GM21576 (cell line): ENCODE measurements around the gene BRI3.
A peak's percentile ranks its signal among the peaks of the same experiment; 100 is the strongest.

Source experiments
- ATAC-seq: cut with Tn5 transposase; IDR thresholded peaks from one replicate; pipeline ENCODE4 v1.9.1; 2021; ENCODE audit warnings: mild to moderate bottlenecking, moderate library complexity; ENCODE audit not compliant: unreplicated experiment

The BRI3 gene

DNA sequence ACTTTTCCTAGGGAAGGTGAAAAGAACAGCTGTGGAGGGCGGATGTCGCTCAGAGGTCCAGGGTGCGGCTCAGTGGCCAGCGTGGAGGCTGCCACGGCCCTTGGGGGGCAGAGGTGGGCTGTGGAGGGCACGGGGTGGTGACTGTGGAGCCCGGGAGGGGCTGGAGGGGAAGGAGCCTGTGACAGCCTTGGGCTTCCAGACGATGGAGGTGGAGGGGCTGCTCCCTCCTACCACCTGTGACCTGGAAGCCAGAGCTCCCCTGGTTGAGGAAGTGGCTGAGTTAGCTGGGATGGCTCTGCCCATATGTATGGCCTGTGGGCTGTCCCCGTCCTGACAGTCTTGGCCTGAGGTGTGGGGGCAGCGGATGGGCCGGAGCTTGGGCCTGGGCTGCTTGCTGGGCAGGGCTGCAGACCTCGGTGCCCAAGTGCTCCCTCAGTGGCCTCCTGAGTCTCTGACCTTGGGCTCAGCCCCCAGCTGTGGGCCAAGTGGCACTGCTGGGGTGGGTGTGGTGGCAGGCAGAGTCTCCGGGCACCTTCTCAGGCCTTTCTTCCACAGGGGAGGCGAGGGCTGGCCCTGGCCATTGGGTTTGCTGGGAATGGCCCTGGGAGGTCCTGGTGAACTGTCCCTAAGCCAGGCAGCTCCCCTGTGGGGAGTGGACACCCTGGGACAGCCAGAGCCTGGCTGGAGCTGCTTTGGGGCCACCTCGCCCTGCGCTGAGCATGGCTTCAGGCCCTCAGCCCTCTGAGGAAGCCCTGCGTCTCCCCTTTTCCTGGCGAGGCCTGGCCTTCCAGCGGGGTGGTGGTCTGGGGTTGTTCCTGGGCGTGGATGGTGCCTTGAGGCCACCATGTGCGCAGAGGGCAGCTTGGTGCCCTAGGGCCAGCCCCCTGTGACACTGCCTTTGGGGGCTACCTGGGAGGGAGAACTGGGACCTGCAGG is 3.9 kb downstream of the BRI3 start:
- ATAC-seq, result no peak

- ATAC-seq, result no peak
Measured at GRCh38 chr7:98286093-98286539, 4.6 kb downstream of the BRI3 start.

- ATAC-seq, result no peak
Measured at GRCh38 chr7:98286701-98287485, 5.4 kb downstream of the BRI3 start.

GRCh38 chr7:98287486-98287959 is 6.0 kb downstream of the BRI3 start:
- ATAC-seq, result no peak

DNA sequence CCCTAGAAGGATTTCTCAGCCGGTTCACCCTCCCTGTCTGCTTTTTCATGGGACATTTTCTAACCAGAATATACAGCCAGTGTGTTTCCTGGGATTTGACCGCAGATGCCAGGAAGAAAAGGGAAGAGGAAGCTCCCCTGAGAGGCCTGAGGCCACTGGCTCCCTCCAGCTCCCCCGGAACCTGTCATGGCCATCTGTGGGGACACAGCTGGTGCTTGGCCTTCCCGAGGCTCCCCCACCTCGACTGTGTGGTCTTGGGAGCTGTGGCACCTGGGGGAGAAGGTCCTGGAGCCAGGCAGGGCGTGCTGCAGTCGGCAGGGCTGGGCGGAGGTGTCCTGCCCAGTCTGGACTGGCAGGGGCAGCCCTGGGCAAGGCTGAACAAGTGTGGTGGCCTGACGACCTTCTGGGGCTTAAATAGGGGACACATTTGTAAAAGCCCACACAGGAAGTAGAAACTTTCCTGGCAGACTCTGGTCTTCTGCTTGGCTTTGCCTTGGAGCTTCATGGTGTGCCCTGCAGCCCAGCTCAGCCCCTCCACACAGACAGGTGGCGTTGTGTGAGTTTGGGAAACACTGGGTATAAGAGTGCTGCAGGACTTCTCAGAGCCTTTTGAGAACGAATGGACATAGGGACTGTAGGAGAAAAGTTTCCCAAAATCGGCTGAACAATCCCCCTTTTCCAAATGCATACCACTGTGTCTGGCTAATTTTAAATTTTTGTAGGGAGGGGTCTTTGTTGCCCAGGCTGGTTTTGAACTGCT is 6.8 kb downstream of the BRI3 start:
- ATAC-seq, result no peak

- ATAC-seq, result no peak
Measured at GRCh38 chr7:98289333-98289875, 7.9 kb downstream of the BRI3 start.

GRCh38 chr7:98291717-98292116 is 10.2 kb downstream of the BRI3 start:
- ATAC-seq, result no peak

DNA sequence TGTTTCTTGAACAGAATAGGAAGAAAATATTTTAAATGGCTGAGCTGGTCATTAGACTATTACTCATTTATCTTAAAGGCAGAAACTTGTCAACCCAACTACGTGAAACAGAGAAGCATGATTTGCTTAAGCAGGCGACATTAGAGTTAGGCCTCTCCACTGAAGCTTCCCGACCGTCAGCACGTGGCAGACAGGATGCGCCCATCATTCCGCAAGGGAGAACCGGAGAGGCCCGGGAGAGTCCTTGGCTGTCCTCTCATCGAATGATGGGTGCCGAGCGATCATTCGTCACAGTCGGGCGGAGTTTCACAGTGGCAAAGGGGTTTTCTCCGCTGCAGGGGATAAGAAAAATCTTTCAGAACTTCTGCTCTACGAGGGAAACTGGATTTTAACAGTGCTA is 11.8 kb downstream of the BRI3 start:
- ATAC-seq, result no peak

GRCh38 chr7:98293746-98294145 is 12.3 kb downstream of the BRI3 start:
- ATAC-seq, result no peak

DNA sequence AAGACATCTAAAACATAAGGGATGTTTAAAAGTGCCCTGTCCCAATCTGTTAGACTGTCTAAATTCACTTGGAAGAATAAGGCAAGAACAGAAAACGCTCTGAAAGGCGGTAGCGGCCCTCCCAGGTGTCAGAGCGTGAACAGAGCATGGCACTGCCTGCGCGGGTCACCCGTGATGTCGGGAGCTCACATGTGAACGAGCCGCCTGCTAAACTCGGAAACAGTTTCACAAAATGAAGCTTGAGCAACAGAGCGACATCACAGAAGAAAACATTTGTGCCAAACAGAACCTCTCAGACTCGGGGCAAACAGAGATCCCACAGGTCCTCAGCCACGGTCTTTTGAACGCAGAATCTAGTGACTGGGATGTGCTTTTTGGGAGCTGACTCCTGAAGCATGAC is 12.8 kb downstream of the BRI3 start:
- no peak for ATAC-seq

DNA sequence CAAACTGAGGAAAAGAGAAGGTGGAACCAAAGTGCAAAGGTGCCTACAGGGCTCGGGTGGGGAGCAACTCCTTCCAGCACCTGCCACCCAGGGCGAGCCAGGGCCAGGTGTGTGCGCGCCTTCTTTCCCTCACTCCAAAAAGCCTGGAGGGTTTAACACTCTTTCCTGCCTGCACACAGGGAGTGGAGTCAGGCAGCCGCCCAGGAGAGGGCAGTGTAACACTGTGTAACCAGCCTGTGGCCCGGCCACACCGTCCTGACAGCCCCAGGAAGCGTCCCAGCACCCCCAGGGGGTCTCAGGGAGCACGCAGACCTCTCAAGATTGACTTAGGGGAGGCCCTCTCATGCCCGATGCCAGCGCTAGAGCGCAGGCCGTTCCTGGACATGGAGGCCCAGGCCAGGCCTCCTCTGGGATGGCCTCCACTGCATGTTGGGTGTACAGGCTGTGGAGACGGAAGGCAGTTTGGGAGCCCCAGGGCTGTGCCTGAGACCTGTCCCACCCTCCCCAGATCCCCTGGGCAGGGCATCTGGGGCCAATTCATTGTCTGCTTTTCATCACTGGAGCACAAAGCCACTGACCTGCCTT is 13.4 kb downstream of the BRI3 start:
- ATAC-seq, result peak; percentile 67

DNA sequence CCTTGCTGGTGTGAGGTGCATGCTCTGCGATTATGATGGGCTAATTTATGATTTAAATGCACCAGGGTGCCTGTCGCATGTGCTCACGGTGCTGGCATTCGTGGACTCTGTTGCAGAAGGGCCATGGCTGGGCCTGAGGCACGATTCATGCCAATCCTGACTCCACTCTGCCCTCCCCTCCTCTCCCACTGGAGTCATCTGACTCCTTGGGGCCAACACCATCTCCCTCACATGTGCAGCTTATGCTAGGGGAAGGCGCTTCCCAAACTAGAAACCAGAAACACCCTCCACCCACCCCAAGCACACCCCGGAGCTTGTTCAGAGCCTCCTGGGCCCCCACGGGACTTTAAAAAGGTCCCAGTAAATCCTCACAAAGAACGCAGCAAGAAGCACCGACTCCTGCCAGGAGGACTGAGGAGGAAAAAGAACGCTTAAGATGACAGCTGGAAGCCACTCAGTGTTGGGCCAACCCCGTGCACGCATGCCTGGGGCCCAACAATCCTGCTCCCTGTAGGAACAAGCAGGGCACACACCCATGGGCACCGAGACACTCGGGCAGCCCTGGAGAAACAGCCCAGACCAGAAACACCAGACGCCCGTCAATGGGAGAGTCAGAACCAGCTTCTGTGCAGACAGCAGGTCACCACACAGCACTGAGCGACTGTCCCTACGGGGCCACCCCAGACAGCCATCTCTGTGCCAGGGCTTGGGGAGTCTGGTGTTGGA is 14.1 kb downstream of the BRI3 start:
- ATAC-seq, result no peak

GRCh38 chr7:98296833-98297232 is 15.3 kb downstream of the BRI3 start:
- no peak for ATAC-seq

- ATAC-seq, result no peak
Measured at GRCh38 chr7:98297626-98298286, 16.3 kb downstream of the BRI3 start.

GRCh38 chr7:98300595-98301372 is 19.3 kb downstream of the BRI3 start:
- no peak for ATAC-seq

DNA sequence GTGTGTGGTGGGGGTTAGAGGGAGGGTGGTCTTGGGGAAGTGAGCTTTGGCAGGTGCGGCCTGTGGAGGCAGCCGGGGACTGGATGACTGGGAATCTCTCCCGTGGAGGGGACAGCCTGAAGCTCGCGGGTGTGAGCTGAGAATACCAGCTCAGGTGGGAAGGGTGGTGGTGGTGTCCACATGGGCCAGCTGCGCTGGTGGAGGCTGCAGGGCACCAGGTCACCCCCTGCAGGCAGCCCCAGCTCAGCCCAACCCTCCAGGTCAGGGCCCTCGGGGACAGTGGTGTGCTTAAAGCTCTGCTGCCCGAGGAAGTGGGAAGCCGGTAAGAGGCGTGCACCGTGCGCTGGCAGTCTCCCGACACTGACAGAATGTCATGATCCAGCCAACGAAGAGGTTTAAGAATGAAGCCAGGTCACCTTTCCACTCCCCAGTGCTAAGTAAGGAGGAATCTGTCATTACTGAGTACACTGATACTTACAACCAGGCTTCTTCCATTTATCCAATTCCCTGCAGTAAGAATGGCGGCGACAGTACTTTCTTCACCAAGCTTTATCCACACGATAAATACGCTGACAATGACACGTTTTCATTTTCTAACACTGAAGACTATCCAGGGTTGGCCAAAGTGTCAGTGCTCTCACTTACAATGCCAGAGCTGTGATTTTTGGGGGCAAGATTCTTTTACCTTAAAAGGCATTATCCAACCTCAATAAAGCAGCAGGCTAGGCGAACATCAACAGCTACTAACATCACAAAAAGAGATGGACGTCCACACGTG is 20.4 kb downstream of the BRI3 start:
- no peak for ATAC-seq

- ATAC-seq, result no peak
Measured at GRCh38 chr7:98303176-98303865, 21.8 kb downstream of the BRI3 start.
